ENCODE data around the gene TDRD10.
"Not testable (repeated sequence)": the region's sequence is repeated elsewhere in the genome, so short reads cannot be mapped to it uniquely, and the experiment has no call there.

TDRD10 gene

DNA sequence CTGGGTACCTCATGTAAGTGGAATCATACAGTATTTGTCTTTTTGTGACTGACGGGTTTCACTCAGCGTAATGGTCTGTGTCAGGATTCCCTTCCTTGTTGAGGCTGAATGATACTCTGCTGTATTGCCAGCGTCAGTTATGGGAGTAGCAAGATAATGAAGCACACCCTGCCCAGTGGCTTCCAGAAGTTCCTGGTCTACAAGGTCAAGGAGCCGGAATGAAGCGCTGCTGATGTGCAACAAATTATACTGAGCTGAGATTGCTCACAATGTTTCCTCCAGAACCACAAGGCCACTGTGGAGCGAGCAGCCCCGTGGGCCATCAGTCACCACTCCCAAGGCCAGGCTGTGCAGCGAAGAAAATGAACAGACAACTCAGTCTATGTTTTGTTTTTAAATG, 24.0 kb upstream of the TDRD10 start:
- no peak for DNase-seq (ENCODE audit: low read depth, low spot score)
- no peak overlapping the region for H3K4me3 ChIP-seq (ENCODE audit: low read length)

DNA sequence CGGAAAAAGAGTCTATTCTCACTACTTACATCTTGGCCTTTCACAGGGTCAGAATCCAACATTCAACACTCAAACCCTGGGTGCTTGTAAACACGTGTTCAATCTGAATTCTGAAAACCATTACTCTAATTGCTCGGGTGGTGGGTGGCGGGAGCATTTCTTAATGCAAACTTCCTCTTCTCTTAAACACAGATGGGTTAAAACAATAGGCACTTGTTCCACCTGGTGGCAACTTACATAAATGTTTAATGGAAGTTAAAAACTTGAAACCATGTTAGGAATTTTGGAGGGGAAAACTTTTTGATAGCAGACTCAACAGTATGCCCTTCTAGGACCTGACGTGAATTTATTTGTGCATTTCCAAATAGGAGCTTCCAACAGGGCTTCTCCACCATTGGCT, 23.4 kb upstream of the TDRD10 start:
- peak; percentile 46 for DNase-seq (ENCODE audit: low read depth, low spot score)
- H3K4me3 ChIP-seq (ENCODE audit: low read length): no peak overlapping the region

DNA sequence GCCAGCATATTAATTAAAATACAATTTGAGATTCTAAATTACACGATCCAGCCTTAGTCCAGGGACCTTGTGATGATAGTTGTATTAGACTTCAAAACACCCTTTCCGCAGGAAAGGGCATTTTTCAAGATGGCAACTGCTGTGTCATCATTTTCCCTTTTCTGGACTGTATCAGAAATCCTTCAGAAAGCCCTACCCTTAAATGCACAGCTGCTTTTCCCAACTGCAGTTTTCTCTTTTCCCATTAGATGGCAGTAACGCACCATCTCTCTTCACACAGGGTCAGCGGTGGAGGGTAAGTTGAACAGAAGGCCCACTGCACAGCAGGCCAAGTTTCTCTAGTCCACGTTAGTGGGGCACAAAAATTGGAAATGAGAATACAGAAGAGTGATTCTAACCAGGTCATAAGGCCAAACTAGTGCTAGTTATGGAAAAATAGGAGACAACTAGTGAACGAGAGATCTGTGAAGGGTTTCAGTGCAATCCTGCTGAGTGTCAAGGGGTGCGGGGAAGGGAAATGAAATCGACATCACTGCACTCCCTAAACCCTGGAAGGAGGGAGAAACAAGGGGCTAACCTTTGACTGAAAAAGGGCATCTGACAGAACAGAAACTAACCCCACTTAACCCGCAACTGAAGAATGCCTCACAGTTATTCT, 22.1 kb upstream of the TDRD10 start:
- no peak overlapping the region for H3K4me3 ChIP-seq (ENCODE audit: low read length)
- peak; percentile 65 for DNase-seq (ENCODE audit: low read depth, low spot score)

DNA sequence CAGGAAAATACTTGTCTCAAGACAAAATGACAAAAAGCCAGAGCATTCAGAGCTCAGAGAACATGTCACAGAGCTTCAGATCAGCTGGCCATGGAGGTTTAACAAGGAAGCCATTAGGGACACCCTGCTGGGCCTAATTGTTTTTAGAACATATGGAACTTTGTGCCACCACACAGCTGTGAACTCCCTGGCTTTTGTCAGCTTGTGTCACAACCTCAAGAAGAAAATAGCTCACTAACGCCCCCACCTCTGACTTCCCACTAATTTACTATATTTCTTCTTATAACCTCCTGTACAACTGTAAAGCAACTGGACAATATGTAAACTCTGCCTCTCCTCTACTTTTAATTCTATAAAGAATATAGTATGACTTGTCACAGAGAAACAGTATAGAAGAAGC, 21.0 kb upstream of the TDRD10 start:
- no peak overlapping the region for H3K4me3 ChIP-seq (ENCODE audit: low read length)
- DNase-seq (ENCODE audit: low read depth, low spot score): no peak

DNA sequence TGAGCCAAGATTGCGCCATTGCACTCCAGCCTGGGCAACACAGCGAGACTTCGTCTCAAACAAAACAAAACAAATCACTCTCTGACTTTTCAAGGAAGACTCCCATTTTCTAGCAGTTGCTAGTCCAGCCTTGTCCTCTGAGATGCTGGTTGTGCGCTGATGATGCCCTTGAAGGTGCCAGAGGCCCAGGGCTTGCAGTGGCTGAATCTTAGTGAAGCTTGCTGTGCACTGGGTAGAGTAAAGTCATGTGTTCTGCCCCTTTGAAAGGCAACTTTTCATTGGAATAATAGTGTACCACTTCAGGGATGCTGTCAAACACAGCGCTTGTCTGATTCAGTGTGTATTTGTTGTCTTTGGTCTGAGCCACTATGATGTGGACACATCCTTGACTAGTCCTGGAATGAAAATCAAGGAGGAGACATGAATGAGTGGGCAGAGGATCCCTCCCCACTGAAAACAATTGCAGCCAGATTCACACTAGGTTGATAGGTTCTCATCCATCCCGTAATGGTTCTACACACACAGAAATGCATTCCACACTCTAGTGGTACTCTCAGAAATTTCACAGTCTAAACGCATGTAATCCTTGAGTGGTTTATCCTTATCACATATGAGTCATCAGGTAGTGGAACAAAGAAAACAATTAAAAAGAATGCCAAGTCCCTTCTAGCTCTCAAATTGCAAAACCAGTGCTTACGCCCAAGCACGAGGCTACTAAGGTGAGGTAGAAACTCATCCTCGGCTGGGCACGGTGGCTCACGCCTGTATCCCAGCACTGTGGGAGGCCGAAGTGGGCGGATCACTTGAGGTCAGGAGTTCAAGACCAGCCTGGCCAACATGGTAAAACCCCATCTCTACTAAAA, 17.8 kb upstream of the TDRD10 start:
- no peak overlapping the region for H3K4me3 ChIP-seq (ENCODE audit: low read length)
- DNase-seq (ENCODE audit: low read depth, low spot score): no peak

GRCh38 chr1:154485106-154485505, 16.9 kb upstream of the TDRD10 start:
- DNase-seq (ENCODE audit: low read depth, low spot score): no peak
- no peak overlapping the region for H3K4me3 ChIP-seq (ENCODE audit: low read length)

- no peak overlapping the region for H3K4me3 ChIP-seq (ENCODE audit: low read length)
- no peak for DNase-seq (ENCODE audit: low read depth, low spot score)
Measured at GRCh38 chr1:154485910-154486496, 16.0 kb upstream of the TDRD10 start.

DNA sequence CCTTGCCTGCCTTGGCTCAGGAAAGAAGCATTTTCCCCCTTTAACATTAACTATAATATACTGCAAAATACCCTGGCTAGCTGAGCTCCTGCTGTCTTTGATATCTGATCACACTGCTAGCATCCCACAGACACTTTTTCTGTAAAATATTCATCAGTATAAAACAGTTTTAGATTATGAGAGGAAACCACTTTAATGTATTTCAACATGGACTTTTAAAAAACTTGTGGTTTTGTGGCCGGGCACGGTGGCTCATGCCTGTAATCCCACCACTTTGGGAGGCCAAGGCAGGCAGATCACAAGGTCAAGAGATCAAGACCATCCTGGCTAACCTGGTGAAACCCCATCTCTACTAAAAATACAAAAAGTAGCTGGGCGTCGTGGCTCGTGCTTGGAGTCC, 15.3 kb upstream of the TDRD10 start:
- not testable (repeated sequence) for H3K4me3 ChIP-seq (ENCODE audit: low read length); DNase-seq (ENCODE audit: low read depth, low spot score)

GRCh38 chr1:154488922-154489321, 13.1 kb upstream of the TDRD10 start:
- no peak overlapping the region for H3K4me3 ChIP-seq (ENCODE audit: low read length)
- no peak for DNase-seq (ENCODE audit: low read depth, low spot score)

DNA sequence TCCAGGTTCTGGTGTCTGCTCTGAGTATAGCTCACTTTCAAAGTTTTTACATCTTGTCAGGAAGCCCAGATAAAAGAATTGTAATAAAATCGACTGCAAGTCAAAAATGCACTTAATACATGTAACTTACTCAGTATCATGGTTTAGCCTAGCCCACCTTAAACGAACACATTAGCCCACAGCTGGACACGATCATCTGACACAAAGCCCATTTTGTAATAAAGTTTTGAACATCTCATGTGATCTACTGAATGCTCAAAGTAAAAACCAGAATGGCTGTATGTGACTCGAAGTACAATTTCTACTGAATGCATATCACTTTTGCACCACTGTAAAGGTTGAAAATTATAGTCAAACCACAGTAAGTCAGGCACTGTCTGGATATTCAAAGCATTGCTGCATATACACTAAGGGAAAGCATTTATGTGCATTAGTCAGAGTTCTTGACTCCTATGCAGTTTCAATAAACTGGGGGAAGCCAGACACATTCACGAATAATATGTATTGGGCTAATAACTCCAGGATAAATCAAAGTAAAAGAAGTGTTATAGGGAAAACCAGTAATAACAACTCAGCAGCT, 12.2 kb upstream of the TDRD10 start:
- no peak overlapping the region for H3K4me3 ChIP-seq (ENCODE audit: low read length)
- DNase-seq (ENCODE audit: low read depth, low spot score): no peak

- no peak for DNase-seq (ENCODE audit: low read depth, low spot score)
- H3K4me3 ChIP-seq (ENCODE audit: low read length): no peak overlapping the region
Measured at GRCh38 chr1:154490317-154490716, 11.7 kb upstream of the TDRD10 start.

DNA sequence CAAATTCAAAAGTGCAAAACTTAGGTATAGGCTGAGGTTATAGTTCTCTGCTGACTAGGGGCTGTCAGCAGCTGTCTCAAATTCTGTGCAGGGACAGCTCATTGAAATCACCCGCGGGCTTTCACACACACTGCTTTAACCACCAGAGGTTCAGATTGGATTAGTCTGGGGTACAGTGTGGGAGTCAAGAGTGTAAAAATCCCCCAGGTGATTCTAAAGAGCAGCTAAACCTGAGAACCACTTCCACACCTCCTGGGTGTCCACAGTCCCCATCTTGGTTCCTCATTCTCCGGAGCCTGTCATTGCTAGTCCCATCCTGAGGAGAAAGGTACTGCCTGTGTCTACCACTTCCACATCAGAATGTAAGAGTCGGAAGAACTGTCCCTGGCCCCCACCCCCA, 9.9 kb upstream of the TDRD10 start:
- no peak for DNase-seq (ENCODE audit: low read depth, low spot score)
- H3K4me3 ChIP-seq (ENCODE audit: low read length): no peak overlapping the region

GRCh38 chr1:154493276-154493675, 8.7 kb upstream of the TDRD10 start:
- DNase-seq (ENCODE audit: low read depth, low spot score): no peak
- no peak overlapping the region for H3K4me3 ChIP-seq (ENCODE audit: low read length)

DNA sequence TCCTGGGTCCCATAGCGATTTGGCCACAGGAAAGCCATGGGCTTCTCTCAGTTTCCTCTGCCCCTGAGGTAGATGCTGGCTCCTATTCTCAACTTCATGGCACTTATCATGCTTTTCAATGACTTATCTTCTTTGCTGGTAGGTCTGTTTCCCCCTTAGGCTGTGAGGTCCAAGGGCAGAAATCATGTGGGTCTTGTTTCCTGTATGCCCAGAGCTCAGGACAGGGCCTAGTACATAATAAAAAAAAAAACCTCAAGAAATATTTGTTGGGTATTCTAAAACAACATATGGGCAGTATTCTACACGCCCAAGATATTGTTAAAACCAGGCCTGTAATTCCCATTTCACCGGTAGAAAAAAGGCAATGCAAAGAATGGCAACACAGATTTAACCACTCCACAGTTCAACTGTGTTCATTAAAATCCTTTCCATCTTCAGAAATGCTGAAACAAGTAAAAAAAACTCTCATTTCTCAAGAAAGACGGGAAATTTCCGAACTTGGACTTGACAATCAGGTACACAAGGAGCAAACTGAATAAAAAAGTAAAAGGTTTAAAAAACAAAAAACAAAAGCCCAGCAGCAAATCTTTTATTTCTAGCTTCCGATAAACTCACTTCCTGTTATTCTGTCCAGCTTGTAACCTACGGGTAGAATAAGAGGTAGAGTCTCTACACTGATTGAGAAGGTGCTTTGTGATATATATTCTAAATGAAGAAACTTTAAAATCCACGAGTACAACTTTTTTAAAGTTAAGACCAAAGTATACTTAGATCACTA, 6.3 kb upstream of the TDRD10 start:
- no peak for DNase-seq (ENCODE audit: low read depth, low spot score)

GRCh38 chr1:154496383-154496782, 5.6 kb upstream of the TDRD10 start:
- H3K4me3 ChIP-seq (ENCODE audit: low read length): no peak overlapping the region
- DNase-seq (ENCODE audit: low read depth, low spot score): no peak

More for the DNA sequence above, 6.3 kb upstream of the TDRD10 start:
- H3K4me3 ChIP-seq (ENCODE audit: low read length): no peak overlapping the region

DNA sequence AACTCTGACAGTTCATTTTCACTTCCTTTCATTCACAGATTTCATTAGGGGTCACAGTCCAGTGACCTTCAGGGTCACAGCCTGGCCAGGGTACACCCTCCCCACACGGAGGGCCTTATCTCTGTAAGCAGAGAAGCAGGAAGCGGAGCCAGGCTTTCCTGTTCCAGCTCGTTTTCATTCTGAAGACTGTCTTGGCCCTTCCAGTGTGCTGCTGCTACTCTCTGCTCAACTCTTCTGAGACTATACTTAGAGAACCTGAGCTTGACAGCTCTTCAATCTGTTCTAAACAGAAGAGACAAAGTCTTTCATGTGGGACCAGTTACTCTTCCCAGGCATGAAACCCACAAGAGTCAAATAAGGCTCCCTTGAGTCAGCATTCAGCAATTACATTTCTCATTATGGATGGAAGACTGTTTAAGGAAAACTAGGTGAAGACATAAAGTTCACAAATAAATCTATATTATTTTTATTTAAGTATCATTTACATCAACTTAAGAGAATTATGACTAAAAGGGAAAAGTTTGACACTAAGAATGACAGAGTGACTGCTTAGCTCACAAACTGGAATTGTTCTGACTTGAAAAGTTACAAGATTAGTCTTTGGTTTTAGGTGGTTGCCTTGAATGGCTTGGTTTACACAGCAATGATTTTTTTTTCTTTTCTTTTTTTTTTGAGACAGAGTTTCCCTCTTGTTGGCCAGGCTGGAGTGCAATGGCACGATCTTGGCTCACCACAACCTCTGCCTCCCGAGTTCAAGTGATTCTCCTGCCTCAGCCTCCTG, 4.8 kb upstream of the TDRD10 start:
- peak; percentile 88 for DNase-seq (ENCODE audit: low read depth, low spot score)
- H3K4me3 ChIP-seq (ENCODE audit: low read length): no peak overlapping the region

- H3K4me3 ChIP-seq (ENCODE audit: low read length): no peak overlapping the region
- no peak for DNase-seq (ENCODE audit: low read depth, low spot score)
Measured at GRCh38 chr1:154499446-154499845, 2.6 kb upstream of the TDRD10 start.

- no peak overlapping the region for H3K4me3 ChIP-seq (ENCODE audit: low read length)
- DNase-seq (ENCODE audit: low read depth, low spot score): no peak
Measured at GRCh38 chr1:154500533-154500932, 1.5 kb upstream of the TDRD10 start.

All from Jurkat, Clone E6-1 (cell line).